ENCODE measurements around the gene FAN1. TPM values are rescaled to one million over a fixed set of nuclear protein-coding genes. Genes with fewer than 3 reads are reported as not detected.

FAN1 gene
- total and polyA plus RNA-seq, 9 of the 15 experiments (the other 6 are each of a cell fraction or from before 2014, with no cell fraction given) = 1.5 to 16.8 (median 12.0) TPM

GRCh38 chr15:30919877-30920550 lies 16.3 kb downstream of the FAN1 start (continued):
- no peak for TF ChIP-seq STAT6 (CRISPR knock-in tag; IDR thresholded peaks at IDR 0.05)
- no peak for TF ChIP-seq POU5F1 (IDR thresholded peaks at IDR 0.05; ENCODE audit: borderline replicate concordance, low read depth, low read length, partially characterized antibody)
- TF ChIP-seq TBP (optimal IDR thresholded peaks at IDR 0.05; ENCODE audit: low read depth, low read length) = no peak
- TF ChIP-seq NELFE (IDR thresholded peaks at IDR 0.05; ENCODE audit: insufficient read depth, insufficient read length) = no peak
- TF ChIP-seq PHB2 (IDR thresholded peaks at IDR 0.05; ENCODE audit: low read depth) = no peak
- no peak for TF ChIP-seq TRIM28 (IDR thresholded peaks at IDR 0.05)

- intact Hi-C loops (cut with micrococcal nuclease) = no loop called here
- no peaks in the 10 kb centered on the region for H3K4me1 ChIP-seq (replicated peaks in 1 of 2; ENCODE audit: control insufficient read depth in 2 of 2, insufficient read depth in 2 of 2, low read length in 2 of 2)
- peaks cover 79% of the 10 kb centered on the region for H3K36me3 ChIP-seq (ENCODE audit: control insufficient read depth, insufficient read depth, low read length)
- H3K27me3 ChIP-seq (ENCODE audit: control insufficient read depth in 2 of 2, insufficient read depth in 2 of 2, low read length in 2 of 2) = no peaks in the 10 kb centered on the region
- TF ChIP-seq PPARD (CRISPR knock-in tag; IDR thresholded peaks at IDR 0.05) (no peak), ZNF311 (CRISPR knock-in tag; IDR thresholded peaks at IDR 0.05) (no peak), MYNN (IDR thresholded peaks at IDR 0.05) (no peak), MYNN (CRISPR knock-in tag; IDR thresholded peaks at IDR 0.05) (no peak), KAT8 (IDR thresholded peaks at IDR 0.05; ENCODE audit: low read depth) (no peak), DLX4 (CRISPR knock-in tag; IDR thresholded peaks at IDR 0.05) (no peak), RBBP5 (IDR thresholded peaks at IDR 0.05; ENCODE audit: borderline replicate concordance, insufficient read depth, low read length, poor library complexity, severe bottlenecking) (no peak), POU5F1 (IDR thresholded peaks at IDR 0.05; ENCODE audit: borderline replicate concordance, low read depth, low read length, partially characterized antibody) (no peak), POLR2AphosphoS2 (IDR thresholded peaks at IDR 0.05; ENCODE audit: low read length) (no peak), NBN (IDR thresholded peaks at IDR 0.05; ENCODE audit: low read depth) (no peak), NR3C1 (CRISPR knock-in tag; IDR thresholded peaks at IDR 0.05) (no peak)
- H3K9ac ChIP-seq (ENCODE audit: insufficient read depth in 1 of 2, low read depth in 2 of 2, low read length in 2 of 2) = no peak overlapping the region
- no peak overlapping the region for H2AFZ ChIP-seq (ENCODE audit: low read depth, low read length)
- DNase-seq (ENCODE audit: extremely low read depth in 1 of 4, low spot score in 3 of 4) (no peak), FAIRE-seq (no peak), ATAC-seq (no peak)
- POLR2A ChIA-PET = interaction anchor here (1.0 to 1.2 kb wide), 2 partner anchors 10 to 16 kb away, joined by 3 to 4 read pairs; no protein-coding TSS in a partner anchor
- H3K79me2 ChIP-seq (ENCODE audit: control insufficient read depth, insufficient read depth, low read length) = no peaks in the 10 kb centered on the region
- H3K9me3 ChIP-seq (replicated peaks; ENCODE audit: control insufficient read depth, insufficient read depth, low read depth, low read length) = no peaks in the 10 kb centered on the region
- in situ Hi-C loops (cut with MboI) = no loop called here
- no peak overlapping the region for H3K4me3 ChIP-seq
- no peaks in the 10 kb centered on the region for H3K9me1 ChIP-seq (ENCODE audit: control insufficient read depth, insufficient read depth, low read length)
- H4K20me1 ChIP-seq (replicated peaks; ENCODE audit: control insufficient read depth, insufficient read depth, low read length) = no peaks in the 10 kb centered on the region
- no TSS peak for BruUV-seq (replicated peaks)
- H3K4me2 ChIP-seq (ENCODE audit: insufficient read depth, low read length) = no peak overlapping the region
- H3K27ac ChIP-seq (ENCODE audit: extremely low read depth, low read depth, low read length) = no peak overlapping the region
- CTCF ChIA-PET (ENCODE audit: low intra/inter-chr PET ratio) = no interaction called here
- WGBS (ENCODE audit: insufficient coverage, low coverage, missing lambda C conversion rate) = 67% methylated on average over 4 of the region's 4 CpGs
These were observed 17.4 kb downstream of the FAN1 start for GRCh38 chr15:30921106-30921505.
